Fibroblast of peridontal ligament (primary cell): ENCODE data around the gene SMIM3.
"Not testable (repeated sequence)": the region's sequence is repeated elsewhere in the genome, so short reads cannot be mapped to it uniquely, and the experiment has no call there.

Experiments used
- DNase-seq: peaks from one replicate; pipeline ENCODE4 v3.0.0-alpha.2; 2010; ENCODE audit errors: extremely low read depth

Gene SMIM3

DNA sequence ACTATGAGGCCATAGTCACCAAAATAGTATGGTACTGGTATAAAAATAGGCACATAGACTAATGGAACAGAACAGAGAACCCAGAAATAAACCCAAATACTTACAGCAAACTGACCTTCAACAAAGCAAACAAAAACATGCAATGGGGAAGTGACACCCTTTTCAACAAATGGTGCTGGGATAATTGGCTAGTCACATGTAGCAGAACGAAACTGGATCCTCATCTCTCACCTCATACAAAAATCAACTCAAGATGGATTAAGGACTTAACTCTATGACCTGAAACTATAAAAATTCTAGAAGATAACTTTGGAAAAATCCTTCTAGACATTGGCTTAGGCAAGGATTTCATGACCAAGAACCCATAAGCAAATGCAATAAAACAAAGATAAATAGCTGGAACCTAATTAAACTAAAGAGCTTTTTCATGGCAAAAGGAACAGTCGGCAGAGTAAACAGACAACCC lies 14.9 kb downstream of the SMIM3 start:
- DNase-seq: not testable (repeated sequence)

DNA sequence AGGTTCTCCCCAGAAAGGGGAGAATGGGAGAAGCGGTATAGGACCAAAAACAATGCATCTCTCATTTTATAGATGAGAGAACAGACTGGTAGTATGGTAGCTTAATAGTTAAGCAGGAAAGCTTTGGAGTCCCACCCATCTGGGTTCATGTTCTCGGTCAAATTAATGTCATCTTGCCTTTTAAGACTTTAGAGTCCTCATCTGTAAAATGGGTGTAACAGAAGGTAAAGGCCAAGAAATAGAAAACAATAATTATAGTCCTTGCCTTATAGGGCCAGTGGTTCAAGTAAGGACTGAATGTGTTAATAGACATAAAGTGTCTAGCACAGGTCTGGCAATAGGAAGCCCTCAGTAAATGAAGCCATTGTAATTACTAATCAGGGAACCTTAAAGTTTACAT lies 16.4 kb downstream of the SMIM3 start:
- DNase-seq: no peak

DNA sequence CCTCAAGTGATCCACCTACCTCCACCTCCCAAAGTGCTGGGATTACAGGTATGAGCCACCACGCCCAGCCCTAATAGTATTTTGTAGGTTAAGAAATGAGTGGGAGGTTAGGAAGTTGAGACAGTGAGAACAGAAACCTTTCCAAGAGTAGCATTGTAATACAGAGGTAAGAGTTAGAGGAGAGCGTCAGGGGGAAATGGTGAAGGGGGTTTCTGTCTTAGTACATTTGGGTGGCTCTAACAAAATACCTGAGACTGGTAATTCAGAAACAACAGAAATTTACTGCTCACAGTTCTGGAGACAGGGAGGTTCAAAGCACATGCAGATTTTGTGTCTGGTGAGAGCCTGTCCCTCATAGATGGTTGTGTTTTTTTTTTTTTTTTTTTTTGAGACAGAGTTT lies 18.8 kb downstream of the SMIM3 start:
- no peak for DNase-seq

DNA sequence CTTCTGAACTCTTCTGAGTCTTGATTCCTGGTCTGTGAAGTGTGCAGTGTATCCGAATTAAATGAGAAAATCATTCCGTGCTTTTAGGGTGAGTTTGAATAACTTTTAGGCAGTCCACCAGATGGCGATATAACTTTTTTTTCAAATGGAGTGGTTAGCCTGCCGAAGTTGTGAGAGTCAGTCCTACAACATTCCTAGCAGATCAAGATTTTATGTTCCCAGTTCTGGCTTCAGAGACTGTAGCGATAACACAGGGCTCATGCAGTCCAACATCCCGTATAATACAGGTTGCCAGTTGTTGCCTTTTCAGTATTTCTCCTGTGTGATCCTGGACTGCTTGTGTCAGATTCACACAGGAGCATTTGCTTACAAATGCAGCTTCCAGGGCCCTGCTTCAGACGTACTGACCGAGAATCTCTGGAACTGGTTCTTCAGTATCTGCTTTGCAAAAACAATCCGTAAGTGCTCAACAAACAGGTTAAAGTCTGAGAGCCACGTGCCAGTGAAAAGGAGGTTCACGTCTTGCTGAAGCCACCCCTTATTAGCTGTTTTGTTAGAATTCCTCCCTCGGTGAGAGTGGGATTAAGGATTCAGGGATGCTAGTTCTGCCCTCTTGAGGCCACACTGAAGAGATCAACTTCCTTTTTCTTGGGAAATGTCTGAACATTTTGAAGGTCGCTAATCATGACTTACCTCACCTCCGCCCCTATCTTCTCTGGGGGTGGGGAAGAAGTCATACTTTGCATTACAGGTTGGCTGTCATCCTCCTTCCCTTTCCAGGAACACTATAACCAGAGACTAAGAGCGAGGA lies 22.8 kb downstream of the SMIM3 start:
- DNase-seq: peak; percentile 88

DNA sequence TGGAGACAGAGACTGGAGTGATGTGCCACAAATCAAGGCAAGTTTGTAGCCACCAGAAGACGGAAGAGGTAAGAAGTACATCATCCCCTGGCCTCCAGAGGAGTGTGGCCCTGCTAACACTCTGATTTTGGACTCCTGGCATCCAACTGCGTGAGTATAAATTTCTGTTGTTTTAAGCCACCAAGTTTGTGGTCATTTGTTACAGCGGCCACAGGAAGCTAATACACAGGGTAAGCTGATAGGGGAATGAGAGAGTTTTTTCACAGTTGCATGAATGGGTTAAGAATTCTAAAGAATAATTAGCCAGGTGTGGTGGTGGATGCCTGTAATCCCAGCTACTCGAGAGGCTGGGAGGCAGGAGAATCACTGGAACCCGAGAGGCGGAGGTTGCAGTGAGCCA lies 25.8 kb downstream of the SMIM3 start:
- no peak for DNase-seq

DNA sequence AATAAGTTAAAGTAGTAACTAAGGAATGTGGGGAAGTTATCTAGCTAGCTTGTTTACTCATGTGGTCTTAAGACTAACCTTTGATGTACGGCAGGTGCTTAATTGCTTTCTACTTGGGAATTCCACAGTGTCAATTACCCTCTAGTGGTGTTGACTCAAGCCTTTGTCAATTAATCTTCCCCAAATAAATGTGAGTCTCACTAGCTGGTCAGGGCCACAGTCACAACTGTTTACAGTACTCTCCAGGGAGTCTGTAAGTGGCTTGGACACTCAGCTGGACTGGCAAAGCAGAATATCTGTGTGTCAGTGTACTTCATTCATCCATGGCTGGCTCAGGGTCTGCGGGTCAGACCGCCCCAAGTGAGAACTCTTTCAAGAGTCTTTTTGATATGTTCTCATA lies 30.8 kb downstream of the SMIM3 start:
- DNase-seq: no peak

DNA sequence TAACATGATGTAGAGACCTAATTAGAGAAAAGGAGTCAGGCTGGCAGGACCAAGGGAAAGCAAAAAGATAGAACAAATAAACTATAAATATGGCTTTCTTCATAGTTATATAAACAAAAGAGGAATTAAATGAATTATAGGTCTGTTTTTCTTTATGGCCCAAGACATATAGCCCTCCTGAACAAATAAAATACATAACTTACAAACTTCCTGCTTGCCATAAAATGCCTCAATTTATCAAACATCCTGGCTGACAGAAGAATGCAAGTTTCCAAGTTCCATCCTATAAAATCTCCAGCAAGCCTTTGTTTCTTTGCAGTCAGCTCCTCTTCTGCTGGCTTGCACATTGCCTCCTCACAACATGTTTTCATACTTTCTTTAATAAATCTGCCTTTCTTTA lies 36.5 kb downstream of the SMIM3 start:
- DNase-seq: no peak

DNA sequence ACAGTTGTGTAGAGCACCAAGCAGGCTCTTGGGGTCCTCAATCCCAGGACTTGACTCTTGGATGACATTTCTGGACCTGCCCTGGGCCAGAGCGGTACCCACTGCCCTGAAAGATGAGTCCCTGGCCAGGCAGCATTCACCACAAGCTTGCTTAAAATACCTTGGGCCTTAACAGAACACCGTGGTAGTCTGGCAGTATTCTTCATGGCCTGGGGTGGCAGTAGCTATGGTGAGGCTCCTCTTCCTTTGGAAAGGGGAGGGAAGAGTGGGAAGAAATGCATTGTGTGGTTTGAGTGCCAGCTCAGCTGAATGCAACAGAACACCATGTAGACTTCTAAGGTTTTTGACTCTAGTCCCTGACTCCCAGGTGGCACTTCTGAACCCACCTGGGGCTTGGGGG lies 38.4 kb downstream of the SMIM3 start:
- no peak for DNase-seq

DNA sequence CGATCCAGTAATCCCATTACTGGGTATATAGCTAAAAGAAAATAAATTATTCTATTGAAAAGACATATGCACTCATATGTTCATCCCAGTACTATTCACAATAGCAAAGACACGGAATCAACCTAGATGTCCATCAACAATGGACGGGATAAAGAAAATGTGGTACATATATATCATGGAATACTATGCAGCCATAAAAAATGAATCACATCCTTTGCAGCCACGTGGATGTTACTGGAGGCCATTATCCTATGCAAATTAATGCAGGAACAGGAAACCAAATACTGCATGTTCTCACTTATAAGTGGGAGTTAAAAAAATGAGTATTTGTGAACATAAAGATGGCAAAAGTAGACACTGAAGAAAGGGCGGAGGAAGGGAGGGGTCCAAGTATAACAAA lies 51.2 kb downstream of the SMIM3 start:
- DNase-seq: no peak

DNA sequence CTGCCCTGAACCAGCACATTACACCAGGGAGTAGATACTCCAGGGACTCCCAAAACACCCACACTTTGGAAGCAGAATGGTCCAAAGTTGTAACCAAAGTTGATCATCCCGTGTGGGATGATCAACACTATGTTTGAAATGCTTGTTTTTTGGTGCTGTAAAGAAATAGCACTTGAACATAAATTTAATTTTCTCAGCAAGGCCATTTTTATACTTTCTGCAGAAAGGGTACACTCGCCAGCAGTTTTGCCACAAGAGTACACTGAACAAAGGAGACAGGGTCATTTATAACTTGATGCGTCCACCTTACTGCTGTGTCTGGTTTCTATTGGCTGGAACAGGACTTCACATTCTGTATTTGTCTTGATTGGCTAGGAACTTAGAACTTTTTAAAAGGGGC lies 53.3 kb downstream of the SMIM3 start:
- not testable (repeated sequence) for DNase-seq

DNA sequence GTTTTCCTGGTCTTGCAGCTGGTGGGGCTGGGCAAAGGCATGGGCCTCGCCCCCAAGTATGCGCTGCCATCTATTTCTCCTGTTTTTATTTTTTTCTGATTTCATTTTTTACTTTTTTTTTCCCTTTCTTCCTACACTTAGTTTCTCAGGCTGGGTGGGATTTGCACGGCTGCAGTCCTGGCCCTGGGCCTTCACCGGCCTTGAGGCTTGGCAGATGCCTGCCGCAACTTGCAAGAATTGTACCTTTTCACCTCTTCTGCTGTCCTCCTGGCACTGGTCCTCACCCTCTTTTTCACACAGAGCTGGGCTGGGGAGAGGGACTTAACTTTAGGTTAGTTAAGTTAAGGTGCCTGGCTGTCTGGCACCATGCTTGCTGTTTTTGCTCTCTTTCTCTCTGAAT lies 57.5 kb downstream of the SMIM3 start:
- DNase-seq: no peak

DNA sequence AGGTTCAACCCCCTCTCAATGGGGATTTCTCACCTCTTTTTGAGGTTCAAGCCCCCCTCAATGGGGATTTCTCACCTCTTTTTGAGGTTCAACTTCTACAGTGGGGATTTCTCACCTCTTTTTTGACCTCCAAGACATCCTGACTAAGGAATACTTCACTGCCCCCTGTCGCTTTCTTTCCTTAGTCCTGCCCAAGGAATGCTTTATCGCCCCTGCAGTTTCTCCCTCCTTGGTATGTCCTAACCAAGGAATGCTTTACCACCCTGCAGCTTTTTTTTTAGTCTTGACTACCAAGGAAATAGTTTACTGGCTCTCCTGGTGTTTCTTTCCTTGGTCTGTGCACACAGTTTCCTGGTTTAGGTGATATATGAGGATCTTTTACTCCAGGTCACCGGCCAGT lies 58.1 kb downstream of the SMIM3 start:
- DNase-seq: no peak

DNA sequence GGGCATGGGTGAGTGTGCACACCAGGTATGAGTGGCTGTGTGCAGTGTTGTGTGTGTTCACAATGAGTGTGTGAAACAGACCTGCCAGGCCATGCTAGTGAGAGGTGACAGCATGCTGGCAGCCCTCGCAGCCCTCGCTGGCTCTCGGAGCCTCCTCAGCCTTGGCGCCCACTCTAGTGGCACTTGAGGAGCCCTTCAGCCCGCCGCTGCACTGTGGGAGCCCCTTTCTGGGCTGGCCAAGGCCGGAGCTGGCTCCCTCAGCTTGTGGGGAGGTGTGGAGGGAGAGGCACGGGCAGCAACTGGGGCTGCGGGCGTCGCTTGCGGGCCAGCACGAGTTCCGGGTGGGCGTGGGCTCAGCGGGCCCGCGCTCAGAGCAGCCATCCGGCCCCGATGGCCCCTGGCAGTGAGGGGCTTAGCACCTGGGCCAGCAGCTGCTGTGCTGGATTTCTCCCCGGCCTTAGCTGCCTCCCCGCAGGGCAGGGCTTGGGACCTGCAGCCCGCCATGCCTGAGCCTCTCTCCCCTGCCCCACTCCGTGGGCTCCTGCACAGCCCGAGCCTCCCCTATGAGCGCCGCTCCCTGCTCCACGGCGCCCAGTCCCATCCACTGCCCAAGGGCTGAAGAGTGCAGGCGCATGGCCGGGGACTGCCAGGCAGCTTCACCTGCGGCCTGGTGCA lies 66.8 kb downstream of the SMIM3 start:
- DNase-seq: not testable (repeated sequence)

DNA sequence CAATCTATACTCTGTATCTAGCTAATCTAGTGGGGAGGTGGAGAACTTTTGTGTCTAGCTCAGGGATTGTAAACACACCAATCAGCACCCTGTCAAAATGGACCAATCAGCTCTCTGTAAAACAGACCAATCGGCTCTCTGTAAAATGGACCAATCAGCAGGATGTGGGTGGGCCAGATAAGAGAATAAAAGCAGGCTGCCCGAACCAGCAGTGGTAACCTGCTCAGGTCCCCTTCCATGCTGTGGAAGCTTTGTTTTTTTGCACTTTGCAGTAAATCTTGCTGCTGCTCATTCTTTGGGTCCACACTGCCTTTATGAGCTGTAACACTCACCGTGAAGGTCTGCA lies 67.7 kb downstream of the SMIM3 start, which contains the start of gene IRGM:
TSS of gene IRGM (plus strand) at position 214 of the 346 bp plus-strand sequence. CDS start 1,603 bp downstream, outside the sequence.
- not testable (repeated sequence) for DNase-seq
